Measurements from ENCODE around the gene PPARG.
"Not testable (repeated sequence)": the region's sequence is repeated elsewhere in the genome, so short reads cannot be mapped to it uniquely, and the experiment has no call there.

The PPARG gene

GRCh38 chr3:12478326-12478725 lies 189.5 kb downstream of the PPARG start:
- TF ChIP-seq CTCF (IDR thresholded peaks at IDR 0.05; ENCODE audit: low read depth, low read length), result no peak
- TF ChIP-seq MAX (IDR thresholded peaks at IDR 0.05; ENCODE audit: low read depth, low read length), result no peak
- TF ChIP-seq POLR2A (IDR thresholded peaks at IDR 0.05; ENCODE audit: extremely low read depth, insufficient read length), result no peak
- TF ChIP-seq MYC (IDR thresholded peaks at IDR 0.05; ENCODE audit: low read depth, low read length), result no peak
- H3K4me3 ChIP-seq (ENCODE audit: low read depth, low read length), result no peak overlapping the region
- DNase-seq (ENCODE audit: low read depth), result no peak

GRCh38 chr3:12479198-12479597 lies 190.3 kb downstream of the PPARG start:
- H3K4me3 ChIP-seq (ENCODE audit: low read depth, low read length); DNase-seq (ENCODE audit: low read depth): not testable (repeated sequence)

- peak; percentile 67 for DNase-seq (ENCODE audit: low read depth)
- TF ChIP-seq CTCF (IDR thresholded peaks at IDR 0.05; ENCODE audit: low read depth, low read length) (peak; percentile 59), POLR2A (IDR thresholded peaks at IDR 0.05; ENCODE audit: extremely low read depth, insufficient read length) (no peak), MYC (IDR thresholded peaks at IDR 0.05; ENCODE audit: low read depth, low read length) (no peak)
- H3K4me3 ChIP-seq (ENCODE audit: low read depth, low read length), result no peak overlapping the region
Observed at GRCh38 chr3:12479919-12480427, 191.1 kb downstream of the PPARG start.

GRCh38 chr3:12483410-12483809 lies 194.5 kb downstream of the PPARG start:
- TF ChIP-seq MAX (IDR thresholded peaks at IDR 0.05; ENCODE audit: low read depth, low read length) (no peak), MYC (IDR thresholded peaks at IDR 0.05; ENCODE audit: low read depth, low read length) (no peak), CTCF (IDR thresholded peaks at IDR 0.05; ENCODE audit: low read depth, low read length) (no peak), POLR2A (IDR thresholded peaks at IDR 0.05; ENCODE audit: extremely low read depth, insufficient read length) (no peak)
- peak overlapping the region; percentile 70 for H3K4me3 ChIP-seq (ENCODE audit: low read depth, low read length)
- DNase-seq (ENCODE audit: low read depth), result no peak

- no peak for TF ChIP-seq POLR2A (IDR thresholded peaks at IDR 0.05; ENCODE audit: extremely low read depth, insufficient read length)
- no peak for TF ChIP-seq MAX (IDR thresholded peaks at IDR 0.05; ENCODE audit: low read depth, low read length)
- TF ChIP-seq MYC (IDR thresholded peaks at IDR 0.05; ENCODE audit: low read depth, low read length), result no peak; the same call in 1 of the 2 replicates
- no peak for TF ChIP-seq CTCF (IDR thresholded peaks at IDR 0.05; ENCODE audit: low read depth, low read length)
- DNase-seq (ENCODE audit: low read depth), result no peak
Observed at GRCh38 chr3:12483872-12484197, 195.0 kb downstream of the PPARG start.

More at GRCh38 chr3:12483872-12484197, 195.0 kb downstream of the PPARG start:
- H3K4me3 ChIP-seq (ENCODE audit: low read depth, low read length), result peak overlapping the region; percentile 70
